Transverse colon (tissue), 4 donors: Measurements from ENCODE around the gene CTNNA1.

Source experiments
- CTCF ChIP-seq, 5 experiments: fragments of 200-600 bp in 3 of 5; fragments of 450-650 bp in 2 of 5; sonication (generic) in 3 of 5; IDR thresholded peaks; 1 replicate in 2 of 5; 2 replicates in 3 of 5; pipeline ENCODE4 v1.5.1; 2016 to 2017; ENCODE audit warnings: antibody characterized with exemption in 5 of 5, inconsistent platforms in 3 of 5, mild to moderate bottlenecking in 2 of 5, moderate library complexity in 1 of 5
- EP300 ChIP-seq: sonication (generic); formaldehyde crosslinking; IDR thresholded peaks from one replicate; pipeline ENCODE4 v1.6.1; 2017; ENCODE audit warnings: antibody characterized with exemption, low read depth
- POLR2A ChIP-seq: fragments of 450-650 bp; IDR thresholded peaks from one replicate; pipeline ENCODE4 v1.6.1; 2016; ENCODE audit warnings: antibody characterized with exemption, mild to moderate bottlenecking, moderate library complexity
- POLR2AphosphoS5 ChIP-seq, 3 donors: sonication (generic); formaldehyde crosslinking; IDR thresholded peaks; one replicate each; pipeline ENCODE4 v1.6.1; 2016; ENCODE audit warnings: antibody characterized with exemption in 3 of 3

- TF ChIP-seq CTCF (IDR thresholded peaks at IDR 0.05) (no peak), EP300 (no peak), POLR2AphosphoS5 (IDR thresholded peaks at IDR 0.05) (no peak), POLR2A (no peak)
Measured at GRCh38 chr5:138790684-138791083, 37.5 kb downstream of the CTNNA1 start.
